Measurements from ENCODE around the gene SYNDIG1. TPM values are rescaled to one million over a fixed set of nuclear protein-coding genes. Genes with fewer than 3 reads are reported as not detected.

The SYNDIG1 gene
- total RNA-seq, 1 experiment from 2014 or later, result not detected

GRCh38 chr20:24487648-24488047 lies 18.2 kb downstream of the SYNDIG1 start:
- Mint-ChIP-seq H3K4me3 (ENCODE audit: unreplicated experiment) (no peak overlapping the region), H3K4me1 (ENCODE audit: low read depth, unreplicated experiment) (no peaks in the 10 kb centered on the region), H3K27me3 (ENCODE audit: insufficient read depth, unreplicated experiment) (peaks cover 9% of the 10 kb centered on the region), H3K36me3 (ENCODE audit: insufficient read depth, unreplicated experiment) (no peaks in the 10 kb centered on the region), H3K27ac (ENCODE audit: unreplicated experiment) (no peak overlapping the region), H3K9me3 (ENCODE audit: unreplicated experiment) (no peaks in the 10 kb centered on the region)
- Histone ChIP-seq H3K4me1 (no peaks in the 10 kb centered on the region), H3K36me3 (ENCODE audit: control insufficient read depth, insufficient read depth, low read length) (no peaks in the 10 kb centered on the region), H3K9me3 (no peaks in the 10 kb centered on the region), H3K4me3 (ENCODE audit: low read depth, low read length) (no peak overlapping the region), H3K27me3 (replicated peaks; ENCODE audit: control insufficient read depth, insufficient read depth, low read length) (no peaks in the 10 kb centered on the region)
- TF ChIP-seq CTCF (IDR thresholded peaks at IDR 0.05; ENCODE audit: insufficient read depth in 1 of 2, low read depth in 1 of 2, low read length in 1 of 2, severe bottlenecking in 1 of 2, unreplicated experiment in 1 of 2), result no peak
- BruUV-seq (replicated peaks), result no TSS peak
- CTCF ChIA-PET, result no interaction called here
- intact Hi-C loops (cut with micrococcal nuclease; ENCODE audit: unreplicated experiment), result no loop called here
- DNase-seq, result no peak
- POLR2A ChIA-PET, result no interaction called here

DNA sequence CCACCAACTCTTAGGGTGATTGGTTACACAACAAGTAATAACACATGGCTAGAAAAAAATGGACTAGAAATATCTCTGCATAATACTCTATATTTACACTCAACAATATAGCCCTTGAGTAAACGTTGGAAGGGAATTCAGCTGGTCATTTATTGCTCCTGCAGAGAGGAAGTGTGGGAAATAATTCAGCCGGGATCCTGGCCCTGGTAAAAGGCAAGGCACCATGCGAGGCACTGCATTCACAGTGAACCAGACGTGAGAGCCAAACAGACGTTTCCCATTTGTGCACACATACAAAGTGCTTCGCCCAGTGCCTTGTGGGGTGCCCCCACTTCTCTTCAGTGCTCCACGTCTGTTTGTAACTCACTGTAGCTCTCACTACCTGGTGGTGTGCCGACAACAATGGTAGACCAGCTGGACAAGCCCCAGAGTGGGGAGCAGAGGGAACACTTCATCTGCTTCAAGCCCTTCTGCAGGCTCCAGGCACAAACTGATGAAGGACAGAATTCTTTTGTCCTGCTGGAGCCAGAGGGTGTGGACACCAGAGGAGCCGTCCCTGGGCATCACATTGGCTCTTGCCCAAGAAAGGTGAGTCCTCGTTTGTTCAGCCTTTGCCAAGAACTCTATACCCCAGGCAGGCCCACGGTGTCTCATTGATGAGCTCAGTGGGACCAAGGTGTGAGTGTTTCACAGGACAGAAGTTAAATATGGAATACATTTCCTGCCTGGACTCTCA lies 18.8 kb downstream of the SYNDIG1 start:
- Mint-ChIP-seq H3K4me3 (ENCODE audit: unreplicated experiment) (no peak overlapping the region), H3K9me3 (ENCODE audit: unreplicated experiment) (no peaks in the 10 kb centered on the region), H3K27ac (ENCODE audit: unreplicated experiment) (no peak overlapping the region), H3K36me3 (ENCODE audit: insufficient read depth, unreplicated experiment) (no peaks in the 10 kb centered on the region), H3K27me3 (ENCODE audit: insufficient read depth, unreplicated experiment) (peaks cover 9% of the 10 kb centered on the region), H3K4me1 (ENCODE audit: low read depth, unreplicated experiment) (no peaks in the 10 kb centered on the region)
- Histone ChIP-seq H3K4me3 (ENCODE audit: low read depth, low read length) (no peak overlapping the region), H3K9me3 (no peaks in the 10 kb centered on the region), H3K36me3 (ENCODE audit: control insufficient read depth, insufficient read depth, low read length) (no peaks in the 10 kb centered on the region), H3K4me1 (no peaks in the 10 kb centered on the region), H3K27me3 (replicated peaks; ENCODE audit: control insufficient read depth, insufficient read depth, low read length) (no peaks in the 10 kb centered on the region)
- TF ChIP-seq CTCF (IDR thresholded peaks at IDR 0.05; ENCODE audit: insufficient read depth in 1 of 2, low read depth in 1 of 2, low read length in 1 of 2, severe bottlenecking in 1 of 2, unreplicated experiment in 1 of 2), result no peak
- intact Hi-C loops (cut with micrococcal nuclease; ENCODE audit: unreplicated experiment), result no loop called here
- POLR2A ChIA-PET, result no interaction called here
- CTCF ChIA-PET, result no interaction called here
- BruUV-seq (replicated peaks), result no TSS peak
- DNase-seq, result no peak

GRCh38 chr20:24488800-24489175 lies 19.4 kb downstream of the SYNDIG1 start:
- no TSS peak for BruUV-seq (replicated peaks)
- Histone ChIP-seq H3K4me3 (ENCODE audit: low read depth, low read length) (no peak overlapping the region), H3K36me3 (ENCODE audit: control insufficient read depth, insufficient read depth, low read length) (no peaks in the 10 kb centered on the region), H3K9me3 (no peaks in the 10 kb centered on the region), H3K27me3 (replicated peaks; ENCODE audit: control insufficient read depth, insufficient read depth, low read length) (no peaks in the 10 kb centered on the region), H3K4me1 (no peaks in the 10 kb centered on the region)
- H3K27ac Mint-ChIP-seq (ENCODE audit: unreplicated experiment), result no peak overlapping the region
- H3K4me3 Mint-ChIP-seq (ENCODE audit: unreplicated experiment), result no peak overlapping the region
- H3K27me3 Mint-ChIP-seq (ENCODE audit: insufficient read depth, unreplicated experiment), result peaks cover 8% of the 10 kb centered on the region
- no peaks in the 10 kb centered on the region for H3K4me1 Mint-ChIP-seq (ENCODE audit: low read depth, unreplicated experiment)
- CTCF ChIA-PET, result no interaction called here
- no peaks in the 10 kb centered on the region for H3K36me3 Mint-ChIP-seq (ENCODE audit: insufficient read depth, unreplicated experiment)
- TF ChIP-seq CTCF (IDR thresholded peaks at IDR 0.05; ENCODE audit: insufficient read depth in 1 of 2, low read depth in 1 of 2, low read length in 1 of 2, severe bottlenecking in 1 of 2, unreplicated experiment in 1 of 2), result no peak
- DNase-seq, result no peak
- H3K9me3 Mint-ChIP-seq (ENCODE audit: unreplicated experiment), result no peaks in the 10 kb centered on the region
- intact Hi-C loops (cut with micrococcal nuclease; ENCODE audit: unreplicated experiment), result no loop called here
- POLR2A ChIA-PET, result no interaction called here
